TTC549 (cell line): ENCODE measurements around the gene TP63.

Experiments used
- FAIRE-seq: peaks from 2 replicates; lab custom pipeline; 2012; peaks lifted over from hg19 to GRCh38; lab: Jason Lieb, UNC

The TP63 gene

GRCh38 chr3:189868061-189868460, 236.9 kb downstream of the TP63 start:
- FAIRE-seq: no peak

DNA sequence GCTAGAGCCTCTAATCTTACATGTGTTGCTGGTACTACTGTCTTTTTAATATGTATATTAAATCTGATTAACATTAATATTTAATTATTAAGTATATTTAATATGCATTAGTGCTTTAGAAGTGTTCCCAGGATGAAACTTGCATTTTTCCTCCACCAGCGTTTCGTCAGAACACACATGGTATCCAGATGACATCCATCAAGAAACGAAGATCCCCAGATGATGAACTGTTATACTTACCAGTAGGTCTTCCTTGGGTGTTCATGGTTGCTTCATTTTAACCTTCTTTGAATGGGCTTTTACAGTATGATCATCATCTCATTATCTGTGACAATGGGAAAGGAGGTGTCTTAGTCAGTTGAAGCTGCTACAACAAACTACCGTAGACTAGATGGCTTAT, 238.0 kb downstream of the TP63 start:
- FAIRE-seq: no peak

DNA sequence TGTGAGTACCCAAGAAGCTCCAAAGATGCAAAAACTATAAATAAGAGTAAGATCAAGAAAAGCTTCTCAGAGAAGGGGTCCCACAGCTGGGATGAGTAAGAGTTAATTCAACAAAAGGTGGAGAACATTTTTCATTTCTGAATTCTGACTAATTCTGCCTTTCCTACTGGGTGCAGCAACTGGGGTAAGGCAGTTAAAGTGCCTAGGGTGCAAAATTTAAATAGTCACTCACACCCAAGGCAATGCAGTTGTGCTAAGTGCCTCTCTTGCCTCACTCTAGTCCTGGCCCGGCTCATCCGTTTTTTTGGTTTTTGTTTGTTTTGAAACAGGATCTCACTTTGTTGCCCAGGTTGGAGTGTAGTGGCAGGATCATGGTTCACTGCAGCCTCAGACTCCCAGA, 240.2 kb downstream of the TP63 start:
- no peak for FAIRE-seq

- no peak for FAIRE-seq
Measured at GRCh38 chr3:189883113-189883753, 252.0 kb downstream of the TP63 start.

GRCh38 chr3:189890496-189890895, 259.3 kb downstream of the TP63 start:
- no peak for FAIRE-seq

- no peak for FAIRE-seq
Measured at GRCh38 chr3:189896533-189896932, 265.3 kb downstream of the TP63 start.

GRCh38 chr3:189897406-189897805, 266.2 kb downstream of the TP63 start:
- no peak for FAIRE-seq

DNA sequence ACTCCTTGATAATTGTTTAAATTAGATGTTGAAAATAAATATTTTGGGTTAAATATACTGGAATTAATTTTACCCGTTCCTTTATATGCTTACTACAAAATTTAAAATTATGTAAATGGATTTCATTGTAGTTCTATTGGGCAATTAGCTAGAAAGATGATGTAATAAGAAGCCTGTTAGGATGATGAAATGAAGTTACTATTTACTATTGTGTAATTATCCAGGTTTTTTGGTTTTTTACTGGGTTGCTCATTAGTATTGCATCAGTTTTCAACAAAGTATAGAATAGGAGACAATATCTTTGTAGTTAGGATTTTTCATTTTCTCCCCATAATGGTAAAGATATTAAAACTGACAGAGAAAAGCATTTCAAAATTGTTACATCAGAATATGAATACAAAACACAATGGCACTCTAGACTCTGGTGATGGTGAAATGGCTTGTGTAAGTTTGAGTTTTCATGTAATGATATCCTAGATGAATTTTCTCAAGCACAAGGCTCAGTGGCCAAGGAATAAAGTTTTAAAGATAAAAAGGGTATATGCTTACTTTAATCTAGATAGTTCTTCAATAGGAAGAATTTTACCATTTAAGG, 267.5 kb downstream of the TP63 start:
- FAIRE-seq: no peak

- FAIRE-seq: no peak
Measured at GRCh38 chr3:189899186-189899585, 268.0 kb downstream of the TP63 start.

- no peak for FAIRE-seq
Measured at GRCh38 chr3:189900578-189900977, 269.4 kb downstream of the TP63 start.

DNA sequence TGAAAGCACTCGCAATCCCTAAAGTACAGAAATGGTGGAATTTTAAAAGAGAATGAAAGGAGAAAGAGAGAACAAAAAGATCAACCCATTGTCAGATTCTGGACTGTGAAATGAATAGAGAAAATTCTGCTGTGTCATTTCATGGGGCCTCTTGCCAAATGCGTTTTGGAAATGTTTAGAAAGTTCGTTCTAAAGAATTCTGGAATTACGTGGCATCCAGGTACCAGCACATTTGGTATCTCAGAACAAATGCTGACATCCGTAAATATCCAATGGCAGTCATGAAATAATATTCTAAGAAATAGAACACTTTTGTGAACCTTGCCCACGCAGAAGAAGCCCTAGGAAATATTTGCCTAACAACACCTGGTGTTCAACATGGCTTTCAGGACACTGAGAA, 270.3 kb downstream of the TP63 start:
- no peak for FAIRE-seq

GRCh38 chr3:189902230-189903186, 271.3 kb downstream of the TP63 start:
- FAIRE-seq: no peak

GRCh38 chr3:189903562-189904250, 272.5 kb downstream of the TP63 start:
- FAIRE-seq: no peak

- FAIRE-seq: no peak
Measured at GRCh38 chr3:189907803-189908202, 276.6 kb downstream of the TP63 start.

DNA sequence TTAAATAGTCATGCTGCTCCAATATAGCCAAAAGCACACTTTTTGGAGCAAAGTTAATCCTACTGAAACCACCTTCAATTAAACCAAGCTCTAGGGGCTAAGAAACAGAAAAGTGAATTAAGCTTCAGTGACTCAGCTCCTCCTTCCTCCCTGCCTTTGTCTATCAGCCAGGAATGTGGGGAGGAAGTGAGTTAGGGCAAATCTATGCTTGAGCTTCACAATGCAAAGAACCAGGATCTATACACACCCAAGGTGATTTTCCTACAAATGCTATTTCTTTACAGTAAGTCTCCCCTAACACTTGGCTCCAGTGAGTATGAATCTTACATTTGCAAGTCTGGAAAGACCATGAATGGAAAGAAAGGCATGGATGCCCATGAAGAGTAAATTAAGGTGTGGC, 277.5 kb downstream of the TP63 start:
- FAIRE-seq: no peak

DNA sequence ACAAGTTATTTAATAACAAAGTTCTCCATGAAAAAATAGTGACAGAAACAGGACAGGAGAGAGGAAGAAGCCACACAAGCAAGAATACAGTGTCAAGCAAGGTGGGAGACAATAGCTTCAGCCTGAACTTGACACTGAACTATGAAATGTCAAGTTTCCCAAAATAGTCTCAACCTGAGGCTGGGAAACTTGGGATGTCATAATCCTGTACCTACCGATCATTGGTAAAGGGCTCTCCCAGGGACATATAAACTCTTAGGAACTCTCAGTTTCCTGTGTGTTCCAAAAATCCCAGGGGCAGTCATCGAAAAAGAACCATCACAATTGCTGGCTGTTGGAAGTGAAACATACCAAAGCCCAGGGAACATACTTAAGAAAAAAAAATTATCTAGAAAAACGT, 277.9 kb downstream of the TP63 start:
- FAIRE-seq: no peak

- no peak for FAIRE-seq
Measured at GRCh38 chr3:189909573-189909972, 278.4 kb downstream of the TP63 start.

DNA sequence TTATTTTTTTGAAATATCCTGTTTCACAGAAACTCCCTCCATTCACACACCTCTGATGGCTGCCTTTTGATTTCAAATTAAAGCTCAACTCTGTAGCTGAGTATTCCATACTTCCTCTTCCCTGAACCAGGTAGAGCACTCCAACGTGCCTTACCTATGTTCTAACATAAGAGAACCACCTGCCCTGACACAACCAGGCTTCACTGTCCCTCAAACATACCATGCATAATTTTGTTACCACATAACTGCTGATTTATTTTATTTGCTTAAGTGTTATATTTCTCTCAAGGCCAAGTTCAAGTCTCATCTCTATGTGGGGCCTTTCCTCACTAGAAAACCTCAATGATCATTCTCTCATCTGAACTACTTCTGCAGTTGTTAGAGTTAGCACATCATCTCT, 279.8 kb downstream of the TP63 start:
- no peak for FAIRE-seq

DNA sequence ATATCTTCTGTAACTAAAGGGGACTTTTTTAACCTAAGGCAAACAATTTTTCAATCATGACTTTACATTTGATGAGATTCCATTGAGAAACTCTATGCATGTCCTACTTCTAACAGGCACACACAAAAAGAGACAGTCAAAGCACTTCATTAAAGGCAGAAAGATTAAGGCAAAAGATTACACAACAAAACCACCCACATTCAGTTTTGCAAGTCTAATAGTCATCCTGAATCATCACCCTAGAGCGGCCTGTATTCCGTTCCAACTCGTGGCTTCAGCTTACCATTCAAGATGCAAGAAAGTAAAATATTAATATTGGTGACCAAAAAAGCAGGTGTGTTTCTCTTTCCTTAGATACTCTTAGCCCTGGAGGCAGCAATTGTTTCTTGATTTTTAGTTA, 283.6 kb downstream of the TP63 start:
- no peak for FAIRE-seq

GRCh38 chr3:189921770-189922169, 290.6 kb downstream of the TP63 start:
- no peak for FAIRE-seq

- no peak for FAIRE-seq
Measured at GRCh38 chr3:189927975-189928895, 297.0 kb downstream of the TP63 start.
